ENCODE results near the gene PROZ. TPM values are rescaled to one million over a fixed set of nuclear protein-coding genes. Genes with fewer than 3 reads are reported as not detected.

PROZ gene
- total RNA-seq, 1 experiment from 2014 or later: not detected

GRCh38 chr13:113121928-113122471, 36.4 kb upstream of the PROZ start:
- Histone ChIP-seq H3K27me3 (ENCODE audit: insufficient read depth, low read length) (0 out of 2 replicates have a peak, but pooled peaks cover 4% of the 10 kb centered on the region), H4K20me1 (ENCODE audit: insufficient read depth) (no peaks in the 10 kb centered on the region), H3K36me3 (ENCODE audit: control insufficient read depth in 1 of 2, insufficient read depth in 2 of 2, low read length in 2 of 2) (no peaks in the 10 kb centered on the region), H3K79me2 (ENCODE audit: insufficient read depth, low read length) (no peaks in the 10 kb centered on the region), H3K9me2 (ENCODE audit: insufficient read depth) (no peaks in the 10 kb centered on the region), H2AFZ (ENCODE audit: low read depth, low read length, poor library complexity, severe bottlenecking) (no peak overlapping the region), H3K4me1 (ENCODE audit: control insufficient read depth in 1 of 2, insufficient read depth in 2 of 2, low read length in 2 of 2) (peaks cover 4 to 21% of the 10 kb centered on the region in 2 experiments; a peak in 3 of 4 replicates), H3K4me2 (ENCODE audit: low read length) (peak overlapping the region; percentile 76), H3K4me3 (replicated peaks in 1 of 2; ENCODE audit: low read depth in 1 of 2, low read length in 2 of 2) (no peak overlapping the region), H3K9me3 (ENCODE audit: control insufficient read depth in 1 of 2, insufficient read depth in 1 of 2, low read depth in 1 of 2, low read length in 2 of 2) (no peaks in the 10 kb centered on the region), H3K27ac (ENCODE audit: low read depth, low read length) (no peak overlapping the region), H3K9ac (ENCODE audit: low read length) (no peak overlapping the region)
- intact Hi-C loops (cut with micrococcal nuclease): loop anchor here (5.0 kb wide), 1 partner anchor 85 kb away; no protein-coding TSS in a partner anchor
- POLR2A ChIA-PET: no interaction called here
- RAD21 ChIA-PET (ENCODE audit: low non-redundant PET in 1 of 2, low total read pairs in 2 of 2, uncharacterized antibody in 2 of 2, unreplicated experiment in 2 of 2): no interaction called here
- TF ChIP-seq EZH2phosphoT487 (IDR thresholded peaks at IDR 0.05; ENCODE audit: borderline replicate concordance) (no peak), SIN3A (IDR thresholded peaks at IDR 0.05; ENCODE audit: low read depth) (no peak), CTCF (IDR thresholded peaks at IDR 0.05 in 2 of 3, conservative IDR thresholded peaks at IDR 0.05 in 1 of 3; ENCODE audit: borderline replicate concordance in 1 of 3, insufficient read depth in 1 of 3, low read depth in 2 of 3, low read length in 2 of 3) (no peak), ZBTB33 (IDR thresholded peaks at IDR 0.05; ENCODE audit: extremely low read depth, insufficient replicate concordance, low read length) (no peak), POLR2AphosphoS5 (IDR thresholded peaks at IDR 0.05; ENCODE audit: low read depth, low read length) (no peak), CBX3 (IDR thresholded peaks at IDR 0.05; ENCODE audit: low read depth) (no peak), SP1 (IDR thresholded peaks at IDR 0.05; ENCODE audit: low read depth) (no peak), SRF (IDR thresholded peaks at IDR 0.05; ENCODE audit: low read depth) (no peak), REST (IDR thresholded peaks at IDR 0.05; ENCODE audit: low read depth) (no peak), ZNF274 (IDR thresholded peaks at IDR 0.05; ENCODE audit: low read depth, low read length) (no peak), EZH2 (IDR thresholded peaks at IDR 0.05) (no peak), YY1 (IDR thresholded peaks at IDR 0.05; ENCODE audit: extremely low read depth, insufficient replicate concordance, low read depth, low read length) (no peak), EGR1 (IDR thresholded peaks at IDR 0.05; ENCODE audit: low read depth) (no peak), CEBPB (IDR thresholded peaks at IDR 0.05; ENCODE audit: low read depth) (no peak), ELF1 (IDR thresholded peaks at IDR 0.05; ENCODE audit: borderline replicate concordance, low read depth) (no peak), JUND (IDR thresholded peaks at IDR 0.05) (no peak), ZFX (IDR thresholded peaks at IDR 0.05) (no peak), RAD21 (IDR thresholded peaks at IDR 0.05; ENCODE audit: low read depth) (no peak)
- TF ChIP-seq, protein P1, sequence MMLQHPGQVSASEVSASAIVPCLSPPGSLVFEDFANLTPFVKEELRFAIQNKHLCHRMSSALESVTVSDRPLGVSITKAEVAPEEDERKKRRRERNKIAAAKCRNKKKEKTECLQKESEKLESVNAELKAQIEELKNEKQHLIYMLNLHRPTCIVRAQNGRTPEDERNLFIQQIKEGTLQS (IDR thresholded peaks at IDR 0.05): no peak
- no TSS peak for BruUV-seq (replicated peaks)
- DNase-seq (ENCODE audit: low read depth, low spot score): no peak
- ATAC-seq: no peak
- CTCF ChIA-PET: no interaction called here

Data from HCT116 (cell line).